GM19238 (cell line): ENCODE results near the gene MRPL2.
"Not testable (repeated sequence)": the region's sequence is repeated elsewhere in the genome, so short reads cannot be mapped to it uniquely, and the experiment has no call there.

Experiments
- DNase-seq: peaks from one replicate; pipeline ENCODE4 v3.0.0; 2011; ENCODE audit warnings: low spot score; ENCODE audit not compliant: insufficient read length

MRPL2 gene

GRCh38 chr6:43053545-43054205 is 5.6 kb downstream of the MRPL2 start, which contains the start of gene CUL7:
Gene CUL7 (minus strand): TSS chr6:43053851. CDS start chr6:43052788, 1,063 bp downstream.
- peak; percentile 97 for DNase-seq

DNA sequence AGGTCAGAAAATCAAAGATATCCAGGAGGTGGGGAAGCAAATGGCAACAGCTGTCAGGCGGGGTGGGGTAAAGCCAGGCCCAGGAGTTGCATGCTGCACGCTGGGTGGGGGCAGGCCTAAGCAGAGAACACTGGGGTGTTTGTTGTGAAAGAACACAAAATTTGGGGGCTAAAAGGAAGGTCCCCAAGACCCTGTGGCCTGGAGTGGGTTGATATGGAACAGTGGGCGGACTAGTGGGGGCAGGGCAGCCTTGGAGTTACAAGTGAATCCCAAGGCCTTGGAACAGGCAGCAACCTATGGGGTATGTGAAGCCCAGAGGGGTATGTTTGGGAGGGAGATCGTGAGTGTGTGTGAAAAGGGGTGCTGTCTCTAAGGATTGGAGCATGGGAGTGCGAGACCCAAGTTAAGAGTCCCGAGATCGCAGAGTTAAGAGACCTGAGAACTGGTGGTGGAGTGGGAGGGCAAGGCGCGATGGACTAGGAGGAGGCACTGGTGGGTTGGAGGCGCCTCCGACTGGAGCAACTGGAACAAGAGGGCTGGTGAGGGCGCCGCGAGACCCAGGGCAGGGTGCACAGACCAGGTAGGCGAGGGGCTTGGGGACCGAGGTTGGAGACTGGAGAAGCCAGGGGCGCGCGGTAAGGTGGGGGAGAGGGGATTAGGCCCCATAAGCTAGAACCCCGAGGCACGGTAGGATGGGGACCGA is 6.2 kb downstream of the MRPL2 start:
- peak; percentile 26 for DNase-seq

GRCh38 chr6:43052225-43052841 is 6.9 kb downstream of the MRPL2 start:
- no peak for DNase-seq

DNA sequence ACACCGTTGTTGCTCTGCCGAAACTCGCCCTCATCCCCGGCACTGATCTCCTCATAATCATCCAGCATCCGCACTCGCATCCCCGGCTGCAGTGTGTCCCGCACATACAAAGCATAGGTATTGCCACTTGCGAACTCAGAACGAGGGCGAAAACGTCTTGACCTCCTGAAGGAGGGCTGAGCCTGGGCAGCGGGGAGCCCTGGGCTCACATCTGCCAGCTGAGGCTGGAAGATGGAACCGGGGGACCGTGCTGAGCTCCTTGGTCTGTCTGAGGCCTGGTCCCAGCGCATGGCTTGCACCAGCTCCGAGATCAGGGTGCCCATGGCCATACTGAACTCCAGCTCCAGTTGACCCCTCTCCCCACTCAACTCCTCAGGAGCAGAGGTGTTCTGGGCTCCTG is 8.3 kb downstream of the MRPL2 start:
- DNase-seq = no peak

DNA sequence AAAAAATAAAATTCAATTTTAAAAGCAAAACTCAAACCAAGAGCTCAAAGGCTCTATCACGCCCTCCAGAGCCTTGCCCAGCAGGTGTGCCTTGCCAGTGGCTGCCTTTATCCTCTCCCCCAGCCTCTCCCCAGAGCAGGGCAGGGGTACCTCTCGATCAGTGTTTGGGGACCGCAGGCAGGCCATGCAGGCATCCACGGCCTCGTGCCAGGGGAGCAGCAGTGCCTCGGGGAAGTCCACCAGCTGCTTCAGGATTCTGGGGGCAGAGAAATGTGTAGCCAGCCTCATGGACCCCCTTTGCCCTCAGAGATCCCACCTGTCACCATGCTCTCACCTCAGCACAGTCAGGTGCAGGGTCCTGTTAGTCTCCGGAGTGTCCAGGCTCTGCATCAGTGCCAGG is 11.2 kb downstream of the MRPL2 start:
- no peak for DNase-seq

DNA sequence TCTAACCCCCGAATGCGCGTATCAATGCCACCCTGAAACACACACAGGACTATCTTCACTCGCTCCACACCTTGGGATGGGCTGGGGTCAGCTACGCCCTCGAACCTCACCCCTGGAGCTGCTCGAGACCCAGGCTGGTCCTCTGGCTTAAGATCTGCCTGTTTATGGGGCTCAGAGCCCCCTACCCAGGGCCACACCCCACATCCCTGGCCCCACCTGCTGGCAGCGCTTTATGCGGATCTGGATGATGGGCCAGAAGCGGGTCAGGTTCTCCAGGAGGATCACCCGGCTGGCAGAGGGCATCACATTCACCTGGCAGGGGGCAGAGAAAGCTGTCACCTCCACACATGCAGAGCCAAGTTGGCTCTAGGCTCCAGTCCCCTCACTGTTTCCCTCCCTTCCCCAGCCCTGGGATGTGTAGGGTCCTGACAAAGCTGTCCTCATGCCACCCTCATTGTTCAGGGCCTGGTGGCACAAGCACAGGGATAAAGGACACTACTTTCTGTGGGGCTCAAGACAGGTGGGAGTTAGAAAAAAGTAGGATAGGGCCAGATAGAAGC is 13.8 kb downstream of the MRPL2 start:
- DNase-seq = no peak

GRCh38 chr6:43043310-43043709 is 15.9 kb downstream of the MRPL2 start:
- no peak for DNase-seq

DNA sequence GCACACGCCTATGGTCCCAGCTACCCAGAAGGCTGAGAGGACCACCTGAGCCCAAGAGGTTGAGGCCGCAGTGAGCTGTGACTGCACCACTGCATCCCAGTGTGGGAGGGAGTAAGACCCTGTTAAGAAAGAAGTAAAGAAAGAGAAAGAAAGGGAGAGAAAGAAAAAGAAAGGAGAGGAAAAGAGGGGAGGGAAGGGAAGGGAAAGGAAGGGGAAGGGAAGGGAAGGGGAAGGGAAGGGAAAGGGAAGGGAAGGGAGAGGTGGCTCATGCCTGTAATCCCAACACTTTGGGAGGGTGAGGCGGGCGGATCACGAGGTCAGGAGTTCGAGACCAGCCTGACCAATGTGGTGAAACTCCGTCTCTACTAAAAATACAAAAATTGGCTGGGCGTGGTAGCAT is 17.8 kb downstream of the MRPL2 start:
- DNase-seq = not testable (repeated sequence)

DNA sequence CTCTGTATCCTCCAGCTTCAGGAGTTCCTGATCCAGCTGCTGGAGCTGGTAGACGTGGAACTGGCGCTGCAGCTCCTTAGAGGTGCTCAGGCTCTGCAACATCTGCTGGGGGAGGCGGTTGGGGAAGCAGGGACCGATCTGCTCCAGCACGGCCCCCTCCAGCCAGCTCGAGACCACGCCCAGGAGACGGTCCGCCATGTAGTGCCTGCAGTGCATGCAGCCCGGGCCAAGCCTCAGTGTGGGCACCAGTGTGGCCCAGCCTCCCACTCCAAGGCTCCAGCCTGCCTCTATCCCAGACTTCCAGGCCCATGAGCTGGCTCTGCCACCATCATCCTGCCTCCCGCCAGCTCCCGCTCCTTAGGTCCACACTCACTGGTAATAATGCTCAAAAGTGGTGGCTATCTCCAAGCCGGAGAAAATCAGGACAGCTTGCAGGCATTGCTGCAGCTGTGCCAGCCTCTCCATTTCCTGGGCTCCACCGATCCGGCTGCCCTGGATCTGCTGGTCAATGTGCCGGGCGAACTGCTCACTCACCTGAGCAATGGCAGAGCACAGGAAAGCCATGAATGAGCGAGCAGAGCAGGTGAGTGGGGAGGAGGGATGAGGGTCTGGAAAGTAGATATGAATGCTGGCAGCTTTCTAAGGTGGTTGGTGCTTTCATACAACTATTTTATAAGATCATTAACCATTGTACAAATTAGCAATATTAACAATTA is 18.5 kb downstream of the MRPL2 start:
- no peak for DNase-seq

GRCh38 chr6:43038727-43039126 is 20.5 kb downstream of the MRPL2 start:
- DNase-seq = no peak

- DNase-seq = no peak
Measured at GRCh38 chr6:43037706-43038105, 21.5 kb downstream of the MRPL2 start.

GRCh38 chr6:43037197-43037596 is 22.0 kb downstream of the MRPL2 start:
- no peak for DNase-seq

- DNase-seq = no peak
Measured at GRCh38 chr6:43036712-43037111, 22.5 kb downstream of the MRPL2 start.

GRCh38 chr6:43035495-43036194 is 23.6 kb downstream of the MRPL2 start:
- DNase-seq = no peak

DNA sequence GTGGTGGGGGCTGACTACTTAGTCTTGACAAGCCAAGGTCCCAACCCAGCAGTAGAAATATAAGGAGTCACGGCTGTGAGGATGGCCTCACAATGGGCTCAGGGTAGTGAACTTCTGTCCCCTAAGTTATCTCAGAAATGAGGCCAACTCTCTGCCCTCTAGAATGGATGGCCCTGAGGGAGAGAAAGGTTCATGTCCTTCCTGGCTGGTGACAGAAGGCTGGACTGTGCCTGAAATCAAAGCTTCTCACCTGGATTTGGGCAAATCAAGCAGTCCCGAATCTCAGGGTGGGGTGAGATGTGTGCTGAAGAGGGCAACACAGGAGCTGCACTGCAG is 25.1 kb downstream of the MRPL2 start:
- no peak for DNase-seq

DNA sequence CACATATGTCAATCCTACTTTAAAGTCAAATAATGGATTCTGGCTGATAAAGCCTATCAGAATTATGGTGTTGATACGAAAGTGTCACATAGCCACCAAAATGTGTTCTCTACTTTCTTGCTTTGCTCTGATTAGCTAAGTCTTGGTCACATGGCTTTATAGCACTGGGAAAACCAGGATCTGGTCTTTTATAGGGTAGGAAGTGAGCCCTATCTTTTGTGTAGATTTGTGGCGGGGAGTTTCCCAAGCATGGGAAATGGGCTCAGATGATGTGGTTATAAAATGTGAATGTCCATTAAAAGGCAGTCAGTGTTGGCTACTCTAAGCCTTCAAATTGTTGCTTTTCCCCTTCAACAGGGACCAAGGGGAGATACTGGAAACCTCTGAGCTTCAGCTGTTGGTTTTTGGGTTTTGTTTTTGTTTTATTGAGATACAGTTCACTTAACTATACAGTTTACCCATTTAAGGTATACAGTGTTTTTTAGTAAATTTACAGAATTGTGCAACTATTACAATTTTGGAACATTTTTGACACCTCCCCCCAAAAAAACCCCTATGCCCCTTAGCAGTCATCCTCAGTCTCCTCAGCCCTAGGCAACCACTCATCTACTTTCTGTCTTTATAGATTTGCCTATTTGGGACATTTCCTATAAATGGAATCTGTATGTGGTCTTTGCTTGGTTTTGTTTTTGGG is 25.6 kb downstream of the MRPL2 start:
- DNase-seq = no peak

DNA sequence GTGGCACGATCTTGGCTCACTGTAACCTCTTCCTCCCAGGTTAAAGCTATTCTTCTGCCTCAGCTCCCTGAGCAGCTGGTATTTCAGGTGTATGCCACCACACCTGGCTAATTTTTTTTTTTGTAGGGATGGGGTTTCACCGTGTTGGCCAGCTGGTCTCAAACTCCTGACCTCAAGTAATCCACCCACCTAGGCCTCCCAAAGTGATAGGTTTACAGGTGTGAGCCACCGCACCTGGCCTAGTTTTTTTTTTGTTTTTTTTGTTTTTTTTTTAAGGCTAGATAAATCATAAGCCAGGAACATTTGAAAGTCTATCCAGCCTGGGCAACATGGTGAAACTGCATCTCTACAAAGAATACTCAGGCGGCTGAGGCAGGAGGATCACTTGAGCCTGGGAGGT is 26.9 kb downstream of the MRPL2 start:
- no peak for DNase-seq

DNA sequence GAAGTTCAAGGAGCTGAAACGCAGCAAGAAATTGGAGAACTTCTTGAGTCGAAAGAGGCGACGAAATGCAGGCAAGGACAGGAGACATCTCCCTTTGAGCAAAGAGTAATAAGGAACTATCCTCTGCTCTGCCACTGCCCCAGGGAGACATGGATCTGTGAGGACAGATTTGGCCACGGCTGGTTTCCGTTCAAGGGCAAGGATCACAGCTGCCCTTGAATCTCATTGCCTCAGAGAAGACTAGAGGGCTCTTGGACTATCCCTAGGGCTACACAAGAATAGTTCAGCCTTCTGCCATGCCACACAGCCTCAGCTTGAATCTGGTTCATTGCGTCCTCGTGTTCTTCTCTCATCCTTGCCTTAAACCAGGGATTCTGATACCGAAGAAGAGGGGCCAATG is 30.1 kb downstream of the MRPL2 start:
- DNase-seq = no peak

- DNase-seq = no peak
Measured at GRCh38 chr6:43026365-43026764, 32.9 kb downstream of the MRPL2 start.

DNA sequence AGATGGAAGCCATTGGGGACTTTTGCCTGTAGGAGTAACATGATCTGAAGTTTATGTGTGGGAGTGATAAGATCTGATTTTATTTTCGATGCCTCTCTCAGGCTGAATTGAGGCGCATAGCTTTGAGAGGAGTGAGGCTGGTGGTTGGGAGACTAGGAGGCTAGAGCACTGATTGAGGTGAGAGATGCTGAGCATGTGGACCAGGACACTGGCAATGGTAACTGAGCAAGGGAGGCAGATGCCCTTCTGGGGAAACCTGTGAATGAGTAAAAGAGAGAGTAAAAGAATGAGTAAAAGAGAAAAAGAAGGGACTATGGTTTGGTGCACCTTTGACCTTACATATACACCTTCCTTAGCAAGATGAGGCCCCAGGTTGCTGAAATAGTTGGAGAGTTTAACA is 34.8 kb downstream of the MRPL2 start:
- no peak for DNase-seq
